H1 (cell line): ENCODE measurements around the gene ACTL10. TPM values are rescaled to one million over a fixed set of nuclear protein-coding genes. Genes with fewer than 3 reads are reported as not detected.
"Not testable (repeated sequence)": the region's sequence is repeated elsewhere in the genome, so short reads cannot be mapped to it uniquely, and the experiment has no call there.

Experiments
- CTCF ChIA-PET: fragments of 300-600 bp; sonication (Branson Sonifier 250); formaldehyde crosslinking; loops from one replicate; lab custom pipeline; 2021; ENCODE audit not compliant: partially characterized antibody; lab: Charles Lee
- POLR2A ChIA-PET: fragments of 300-600 bp; sonication (Branson Sonifier 250); formaldehyde crosslinking; loops from one replicate; lab custom pipeline; 2021; ENCODE audit warnings: inconsistent platforms; ENCODE audit not compliant: partially characterized antibody; lab: Charles Lee
- DNase-seq, 2 experiments: peaks; one replicate each; pipeline versions ENCODE4 v3.0.0 to v3.0.0-alpha.2; 2010 to 2022; ENCODE audit warnings: low spot score in 2 of 2, low read depth in 1 of 2, mixed read lengths in 1 of 2
- FAIRE-seq: peaks from 2 replicates; lab custom pipeline; 2011; peaks lifted over from hg19 to GRCh38; lab: Jason Lieb, UNC
- H2AFZ ChIP-seq: 2 replicates; pipeline ENCODE4 v1.8.1; 2012; ENCODE audit warnings: low read length, inconsistent platforms
- H2AK5ac ChIP-seq: 2 replicates; pipeline ENCODE4 v1.6.1; 2013; ENCODE audit warnings: low read depth, low read length
- H2BK120ac ChIP-seq: replicated peaks from 2 replicates; pipeline ENCODE3; 2013; ENCODE audit warnings: low read depth, low read length, inconsistent platforms
- H2BK12ac ChIP-seq: 2 replicates; pipeline ENCODE4 v1.6.1; 2013; ENCODE audit warnings: low read depth, low read length
- H2BK15ac ChIP-seq: 2 replicates; pipeline ENCODE4 v1.6.1; 2013; ENCODE audit warnings: low read length
- H2BK20ac ChIP-seq: 2 replicates; pipeline ENCODE4 v1.6.1; 2013; ENCODE audit warnings: low read length
- H2BK5ac ChIP-seq: 2 replicates; pipeline ENCODE4 v1.6.1; 2013; ENCODE audit warnings: low read depth, low read length
- H3K14ac ChIP-seq: 2 replicates; pipeline ENCODE4 v1.6.1; 2013; ENCODE audit warnings: inconsistent platforms; ENCODE audit not compliant: insufficient read length
- H3K18ac ChIP-seq: 2 replicates; pipeline ENCODE4 v1.6.1; 2013; ENCODE audit warnings: low read length; ENCODE audit errors: extremely low read depth
- H3K23ac ChIP-seq: 2 replicates; pipeline ENCODE4 v1.6.1; 2013; ENCODE audit warnings: inconsistent platforms; ENCODE audit not compliant: insufficient read length
- H3K23me2 ChIP-seq: 2 replicates; pipeline ENCODE4 v1.6.1; 2013; ENCODE audit warnings: low read depth, low read length
- H3K27ac ChIP-seq: 2 replicates; pipeline ENCODE4 v1.6.1; 2011; ENCODE audit warnings: low read depth, low read length, inconsistent platforms
- H3K27me3 ChIP-seq, 4 experiments: replicated peaks in 1 of 4; 1 replicate in 1 of 4; 2 replicates in 3 of 4; pipeline versions ENCODE4 v1.6.1 to v1.8.1; 2011 to 2013; ENCODE audit warnings: low read length in 3 of 4, mild to moderate bottlenecking in 3 of 4, inconsistent platforms in 2 of 4, mixed read lengths in 2 of 4, moderate library complexity in 1 of 4; ENCODE audit not compliant: control insufficient read depth in 3 of 4, insufficient read depth in 3 of 4; ENCODE audit errors: extremely low read depth in 1 of 4
- H3K36me3 ChIP-seq, 4 experiments: 2 replicates each; pipeline versions ENCODE4 v1.6.1 to v1.8.1; 2011 to 2013; ENCODE audit warnings: mild to moderate bottlenecking in 4 of 4, low read length in 3 of 4, moderate library complexity in 2 of 4, control low read depth in 1 of 4, inconsistent platforms in 1 of 4; ENCODE audit not compliant: insufficient read depth in 4 of 4, control insufficient read depth in 2 of 4
- H3K4ac ChIP-seq: replicated peaks from 2 replicates; pipeline ENCODE3; 2013; ENCODE audit warnings: low read length, low read depth, mixed read lengths, inconsistent platforms; ENCODE audit not compliant: insufficient read length
- H3K4me1 ChIP-seq, 4 experiments: replicated peaks in 1 of 4; 1 replicate in 1 of 4; 2 replicates in 3 of 4; pipeline versions ENCODE4 v1.6.1 to v1.8.1; 2011 to 2013; ENCODE audit warnings: low read length in 3 of 4, inconsistent platforms in 2 of 4, mixed read lengths in 1 of 4; ENCODE audit not compliant: insufficient read depth in 4 of 4, control insufficient read depth in 3 of 4
- H3K4me2 ChIP-seq, 2 experiments: 2 replicates each; pipeline versions ENCODE4 v1.6.1 to v1.8.1; 2011 to 2013; ENCODE audit warnings: low read depth in 2 of 2, low read length in 2 of 2, control low read depth in 1 of 2, inconsistent platforms in 1 of 2, mild to moderate bottlenecking in 1 of 2; ENCODE audit not compliant: insufficient read depth in 1 of 2
- H3K4me3 ChIP-seq, 4 experiments: fragments of 200-600, 300-600 bp in 1 of 4; sonication (generic), shearing (Covaris generic), sonication (Bioruptor Twin) in 1 of 4; 2 replicates each; pipeline versions ENCODE4 v1.5.1 to v1.8.1; 2011 to 2016; ENCODE audit warnings: low read length in 4 of 4, low read depth in 3 of 4, control low read depth in 2 of 4, inconsistent platforms in 2 of 4, mild to moderate bottlenecking in 2 of 4, mixed read lengths in 1 of 4, moderate library complexity in 1 of 4; ENCODE audit not compliant: insufficient read depth in 2 of 4; ENCODE audit errors: extremely low read depth in 1 of 4
- H3K56ac ChIP-seq: replicated peaks from 2 replicates; pipeline ENCODE3; 2013; ENCODE audit warnings: low read depth, mild to moderate bottlenecking, mixed read lengths, low read length, inconsistent platforms; ENCODE audit not compliant: insufficient read length
- H3K79me1 ChIP-seq: 2 replicates; pipeline ENCODE4 v1.6.1; 2013; ENCODE audit warnings: low read depth, low read length, control low read depth
- H3K79me2 ChIP-seq, 2 experiments: 2 replicates each; pipeline versions ENCODE4 v1.6.1 to v1.8.1; 2012 to 2013; ENCODE audit warnings: low read length in 2 of 2, mild to moderate bottlenecking in 2 of 2, inconsistent platforms in 1 of 2; ENCODE audit not compliant: insufficient read depth in 2 of 2, control insufficient read depth in 1 of 2
- H3K9ac ChIP-seq, 4 experiments: replicated peaks in 1 of 4; 1 replicate in 1 of 4; 2 replicates in 3 of 4; pipeline versions ENCODE4 v1.6.1 to v1.8.1; 2011 to 2013; ENCODE audit warnings: low read depth in 3 of 4, low read length in 3 of 4, control low read depth in 2 of 4, mild to moderate bottlenecking in 2 of 4, moderate library complexity in 2 of 4, inconsistent platforms in 1 of 4; ENCODE audit errors: extremely low read depth in 1 of 4
- H3K9me3 ChIP-seq, 2 experiments: 2 replicates each; pipeline versions ENCODE4 v1.6.1 to v1.8.1; 2012 to 2013; ENCODE audit warnings: mild to moderate bottlenecking in 2 of 2, moderate library complexity in 2 of 2, control low read depth in 1 of 2, inconsistent platforms in 1 of 2, low read depth in 1 of 2, low read length in 1 of 2, mixed read lengths in 1 of 2; ENCODE audit not compliant: insufficient read depth in 2 of 2
- H4K20me1 ChIP-seq, 2 experiments: replicated peaks in 1 of 2; 2 replicates each; pipeline versions ENCODE3 to v1.8.1; 2011 to 2013; ENCODE audit warnings: inconsistent platforms in 2 of 2, low read length in 2 of 2, mild to moderate bottlenecking in 1 of 2; ENCODE audit not compliant: insufficient read depth in 2 of 2, control insufficient read depth in 1 of 2
- H4K5ac ChIP-seq: 2 replicates; pipeline ENCODE4 v1.6.1; 2013; ENCODE audit warnings: low read length, low read depth, mixed read lengths, inconsistent platforms; ENCODE audit not compliant: insufficient read length
- H4K8ac ChIP-seq: 2 replicates; pipeline ENCODE4 v1.8.0; 2013; ENCODE audit warnings: mild to moderate bottlenecking, moderate library complexity, low read length, inconsistent platforms; ENCODE audit not compliant: insufficient read depth; ENCODE audit errors: extremely low read depth
- H4K91ac ChIP-seq: replicated peaks from 2 replicates; pipeline ENCODE3; 2013; ENCODE audit warnings: low read length, mixed read lengths, inconsistent platforms; ENCODE audit not compliant: insufficient read length
- CHD2 ChIP-seq: IDR thresholded peaks from 2 replicates; pipeline ENCODE4 v1.6.1; 2012; ENCODE audit warnings: low read length, improper control_type of control experiment
- NANOG ChIP-seq: IDR thresholded peaks from 2 replicates; pipeline ENCODE4 v1.6.1; 2011; ENCODE audit warnings: low read length, low read depth, mild to moderate bottlenecking, inconsistent platforms; ENCODE audit not compliant: insufficient read depth, poor library complexity, severe bottlenecking
- TEAD4 ChIP-seq: IDR thresholded peaks from 2 replicates; pipeline ENCODE4 v1.6.1; 2012; ENCODE audit warnings: low read depth, low read length, inconsistent platforms, mixed read lengths
- WGBS, 2 experiments: shearing (Covaris generic) in 1 of 2; methylation state at CpG; one replicate each; pipeline versions ENCODE4 v1.1.6 to v1.1.7; 2013 to 2015; ENCODE audit warnings: low lambda C conversion rate in 2 of 2, mixed read lengths in 2 of 2, inconsistent platforms in 1 of 2, low coverage in 1 of 2, missing lambda C conversion rate in 1 of 2; ENCODE audit not compliant: insufficient replicate concordance in 2 of 2, insufficient coverage in 1 of 2, insufficient read length in 1 of 2; ENCODE audit errors: extremely low coverage in 1 of 2, missing lambda C conversion rate in 1 of 2; 5-methylcytosine and 5-hydroxymethylcytosine counted together
- polyA plus RNA-seq, 7 experiments: library from polyadenylated mRNA; depleted of rRNA in 3 of 7; stranded (reverse) in 5 of 7; unstranded in 2 of 7; fragments of >200 nt in 5 of 7; fragments of 200-250 nt in 2 of 7; gene quantifications; 1 replicate in 5 of 7; 2 replicates in 1 of 7; 4 replicates in 1 of 7; pipeline versions ENCODE4 v1.2.1 to v1.2.3, GENCODE V29; 2011 to 2013; ENCODE audit warnings: missing spikeins in 2 of 7, mixed read lengths in 2 of 7
- total RNA-seq: library from RNA; stranded (reverse); fragmentation: NEBNext Ultra II Directional; extraction: Animal tissue kit (Norgen Biotek cat#: 25700); gene quantifications from 2 replicates; pipeline ENCODE4 v1.2.1, GENCODE V29; 2021

The ACTL10 gene
- total and polyA plus RNA-seq, 2 of the 8 experiments (the other 6 are each of a cell fraction or from before 2014, with no cell fraction given): 0.26 TPM; not detected in 1

DNA sequence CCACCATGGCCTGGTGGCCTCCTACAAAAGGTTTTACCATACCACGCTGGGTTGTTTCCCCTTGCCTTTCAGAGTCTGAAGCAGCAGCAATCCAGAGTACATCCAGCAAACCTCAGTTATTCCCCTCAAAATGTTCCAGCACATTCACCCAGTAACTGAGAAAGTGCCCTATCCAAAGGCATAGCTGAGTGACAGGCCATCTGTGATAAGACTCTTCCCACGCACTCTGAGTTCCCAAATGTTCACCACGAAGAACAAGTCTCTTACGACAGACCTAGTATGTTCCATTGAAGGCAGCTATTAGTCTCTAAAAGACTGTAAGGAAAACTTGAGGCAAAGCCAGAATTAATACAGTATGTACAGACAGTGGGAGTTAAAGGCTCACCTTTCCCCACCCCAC lies 36.2 kb upstream of the ACTL10 start (continued):
- no peak for TF ChIP-seq NANOG
- TF ChIP-seq TEAD4: no peak
- no peak for TF ChIP-seq CHD2

DNA sequence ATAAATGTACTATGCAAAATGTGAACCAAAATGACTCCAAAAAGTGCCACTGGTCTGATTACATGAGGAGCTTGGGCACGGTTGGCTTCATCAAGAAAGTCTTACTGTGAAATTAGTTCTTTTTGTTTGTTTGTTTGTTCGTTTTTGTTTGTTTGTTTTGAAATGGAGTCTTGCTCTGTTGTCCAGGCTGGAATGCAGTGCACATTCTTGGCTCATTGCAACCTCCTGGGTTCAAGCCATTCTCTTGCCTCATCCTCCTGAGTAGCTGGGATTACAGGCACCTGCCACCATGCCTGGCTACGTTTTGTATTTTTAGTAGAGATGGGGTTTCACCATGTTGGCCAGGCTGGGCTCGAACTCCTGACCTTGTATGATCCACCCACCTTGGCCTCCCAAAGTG lies 34.8 kb upstream of the ACTL10 start:
- H3K9me3 ChIP-seq, H3K4me3 ChIP-seq, H3K14ac ChIP-seq, H3K27ac ChIP-seq, H3K79me2 ChIP-seq, H4K20me1 ChIP-seq, H3K56ac ChIP-seq, H3K79me1 ChIP-seq, H3K23ac ChIP-seq, H3K23me2 ChIP-seq, POLR2A ChIA-PET, H3K18ac ChIP-seq, H2AFZ ChIP-seq, H4K8ac ChIP-seq, H3K4me1 ChIP-seq, H3K27me3 ChIP-seq, H4K5ac ChIP-seq, FAIRE-seq, H2BK15ac ChIP-seq, H3K9ac ChIP-seq, H2BK5ac ChIP-seq, H3K4ac ChIP-seq, DNase-seq, H2BK20ac ChIP-seq, H4K91ac ChIP-seq, H3K4me2 ChIP-seq, H2BK120ac ChIP-seq, H2AK5ac ChIP-seq, H2BK12ac ChIP-seq: not testable (repeated sequence)
- CTCF ChIA-PET: interaction anchor here (1.1 to 1.4 kb wide), 2 partner anchors 8 to 174 kb away, joined by 3 to 5 read pairs; no protein-coding TSS in a partner anchor
- WGBS, 2 experiments: 88% methylated on average over 4 of the region's 4 CpGs; no CpG with 5 or more reads in 1 of the 2 experiments
- H3K36me3 ChIP-seq: peaks cover 2 to 15% (median 7%) of the 10 kb centered on the region in 4 experiments; a peak in 6 of 8 replicates
